ENCODE results near the gene UBE3B. TPM values are rescaled to one million over a fixed set of nuclear protein-coding genes. Genes with fewer than 3 reads are reported as not detected.

UBE3B gene
- total and polyA plus RNA-seq, 8 donors = 9.4 to 104 (median 22.2) TPM

DNA sequence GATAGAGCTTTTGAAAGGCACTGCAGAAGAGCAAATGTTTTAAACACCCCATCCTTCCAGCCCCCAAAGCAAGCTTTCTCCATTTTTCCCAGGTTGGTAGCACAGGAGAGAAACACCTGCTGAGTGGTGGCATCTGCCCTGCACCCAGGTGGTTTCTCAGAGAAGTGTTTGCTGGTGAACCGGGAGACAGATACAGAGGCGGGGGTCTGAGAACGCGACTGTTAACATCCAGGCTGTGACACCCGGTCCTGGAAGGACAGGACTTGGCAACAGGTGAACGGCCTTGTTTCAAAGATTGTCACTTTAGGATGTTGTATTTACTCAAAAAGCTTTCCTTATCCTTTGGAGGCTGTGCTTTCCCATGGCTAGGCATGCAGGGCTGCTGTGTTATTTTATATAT lies 77.3 kb downstream of the UBE3B start:
- Histone ChIP-seq H3K27me3 (peaks cover 0 to 45% (median 7%) of the 10 kb centered on the region in 3 donors), H3K36me3 (peaks cover 0 to 34% (median 16%) of the 10 kb centered on the region in 4 donors), H3K27ac (no peak overlapping the region), H3K4me1 (peaks cover 0 to 5% (median 1%) of the 10 kb centered on the region in 4 donors), H3K9me3 (no peaks in the 10 kb centered on the region), H3K4me3 (no peak overlapping the region)
- intact Hi-C loops (cut with DNase I; ENCODE audit: low total_unique reads) = no loop called here
- TF ChIP-seq CTCF (IDR thresholded peaks at IDR 0.05) = no peak
- no peak for TF ChIP-seq EP300 (IDR thresholded peaks at IDR 0.05)
- TF ChIP-seq POLR2A (IDR thresholded peaks at IDR 0.05) = no peak
- no peak for TF ChIP-seq POLR2AphosphoS5 (IDR thresholded peaks at IDR 0.05)
- 30 to 49% (median 45%) methylated on average over 6 of the region's 6 CpGs for WGBS, 5 donors
- no peak for DNase-seq

- intact Hi-C loops (cut with DNase I; ENCODE audit: low total_unique reads) = no loop called here
- peaks cover 0 to 36% (median 0%) of the 10 kb centered on the region in 3 donors for H3K27me3 ChIP-seq
- no peak overlapping the region for H3K27ac ChIP-seq
- no peak for DNase-seq
- WGBS, 5 donors = 61 to 75% (median 65%) methylated on average over 16 to 18 of the region's 18 CpGs
- H3K36me3 ChIP-seq = peaks cover 0 to 42% (median 21%) of the 10 kb centered on the region in 4 donors
- no peaks in the 10 kb centered on the region for H3K9me3 ChIP-seq
- H3K4me3 ChIP-seq = no peak overlapping the region
- TF ChIP-seq EP300 (IDR thresholded peaks at IDR 0.05) = no peak
- no peak for TF ChIP-seq POLR2A (IDR thresholded peaks at IDR 0.05)
- no peak for TF ChIP-seq POLR2AphosphoS5 (IDR thresholded peaks at IDR 0.05)
- TF ChIP-seq CTCF (IDR thresholded peaks at IDR 0.05) = no peak
- peaks cover 0 to 5% (median 0%) of the 10 kb centered on the region in 4 donors for H3K4me1 ChIP-seq
These were observed 78.2 kb downstream of the UBE3B start for GRCh38 chr12:109555431-109556315.

DNA sequence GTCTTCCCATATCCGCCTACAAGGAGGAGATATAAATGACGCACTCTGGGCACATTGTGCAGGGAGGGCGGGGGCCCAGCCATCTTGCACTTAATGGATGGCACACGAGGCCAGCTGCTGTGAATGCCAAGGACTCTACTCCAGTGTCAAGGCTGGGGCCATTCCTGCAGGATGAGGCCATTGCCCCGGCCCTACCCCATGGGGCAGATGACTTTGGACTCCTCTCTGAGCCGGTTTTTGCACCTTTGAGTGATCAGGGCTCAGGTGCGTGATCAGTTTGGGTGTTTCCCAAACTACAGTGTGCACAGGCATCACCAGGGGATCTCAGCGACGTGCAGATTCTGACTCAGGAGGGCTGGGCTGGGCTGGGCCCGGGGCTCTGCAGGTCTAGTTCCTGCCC lies 79.8 kb downstream of the UBE3B start:
- DNase-seq = no peak
- peaks cover 0 to 57% (median 36%) of the 10 kb centered on the region in 4 donors for H3K36me3 ChIP-seq
- 86 to 93% (median 89%) methylated on average over 4 to 10 of the region's 10 CpGs for WGBS, 5 donors
- H3K4me1 ChIP-seq = peaks cover 0 to 5% (median 0%) of the 10 kb centered on the region in 4 donors
- no peak for TF ChIP-seq POLR2AphosphoS5 (IDR thresholded peaks at IDR 0.05)
- no peak for TF ChIP-seq POLR2A (IDR thresholded peaks at IDR 0.05)
- TF ChIP-seq CTCF (IDR thresholded peaks at IDR 0.05) = no peak
- no peak for TF ChIP-seq EP300 (IDR thresholded peaks at IDR 0.05)
- no peak overlapping the region for H3K27ac ChIP-seq
- H3K9me3 ChIP-seq = no peaks in the 10 kb centered on the region
- intact Hi-C loops (cut with DNase I; ENCODE audit: low total_unique reads) = no loop called here
- H3K4me3 ChIP-seq = no peak overlapping the region
- H3K27me3 ChIP-seq = peaks cover 0 to 24% (median 0%) of the 10 kb centered on the region in 3 donors

- intact Hi-C loops (cut with DNase I; ENCODE audit: low total_unique reads) = no loop called here
- Histone ChIP-seq H3K4me3 (no peak overlapping the region), H3K27ac (no peak overlapping the region), H3K36me3 (peaks cover 0 to 63% (median 42%) of the 10 kb centered on the region in 4 donors), H3K4me1 (peaks cover 0 to 5% (median 0%) of the 10 kb centered on the region in 4 donors), H3K27me3 (peaks cover 0 to 19% (median 0%) of the 10 kb centered on the region in 3 donors), H3K9me3 (no peaks in the 10 kb centered on the region)
- no peak for DNase-seq
- TF ChIP-seq POLR2A (IDR thresholded peaks at IDR 0.05) (no peak), POLR2AphosphoS5 (IDR thresholded peaks at IDR 0.05) (no peak), CTCF (IDR thresholded peaks at IDR 0.05) (no peak), EP300 (IDR thresholded peaks at IDR 0.05) (no peak)
- WGBS, 5 donors = 78 to 85% (median 83%) methylated on average over 12 of the region's 12 CpGs
These were observed 80.4 kb downstream of the UBE3B start for GRCh38 chr12:109557805-109558204.

All from stomach (tissue), 9 donors.